Measurements from ENCODE around the gene ADGRV1. TPM values are rescaled to one million over a fixed set of nuclear protein-coding genes. Genes with fewer than 3 reads are reported as not detected.
A peak's percentile ranks its signal among the peaks of the same experiment; 100 is the strongest.

ADGRV1 gene
- total and polyA plus RNA-seq, 12 donors: 129 to 2,577 (median 695) TPM

- TF ChIP-seq POLR2A (IDR thresholded peaks at IDR 0.05): no peak
- no peak for TF ChIP-seq CTCF (IDR thresholded peaks at IDR 0.05)
- Histone ChIP-seq H3K4me3 (no peak overlapping the region), H3K27me3 (no peaks in the 10 kb centered on the region), H3K27ac (no peak overlapping the region), H3K4me1 (replicated peaks in 1 of 2) (no peaks in the 10 kb centered on the region), H3K9me3 (replicated peaks in 1 of 3) (no peaks in the 10 kb centered on the region), H3K36me3 (replicated peaks in 1 of 2) (no peaks in the 10 kb centered on the region)
- intact Hi-C loops (cut with DNase I): loop anchor here in 1 of 2 donors (5.0 kb wide), 1 partner anchor 614 kb away; no protein-coding TSS in a partner anchor
- 51 to 69% (median 59%) methylated on average over 4 of the region's 4 CpGs for WGBS, 4 donors
- no peak for DNase-seq
Measured at GRCh38 chr5:90803381-90803780, 244.8 kb downstream of the ADGRV1 start.

- H3K36me3 ChIP-seq (replicated peaks in 1 of 2): no peaks in the 10 kb centered on the region
- no peaks in the 10 kb centered on the region for H3K9me3 ChIP-seq (replicated peaks in 1 of 3)
- no peaks in the 10 kb centered on the region for H3K4me1 ChIP-seq (replicated peaks in 1 of 2)
- no peak overlapping the region for H3K4me3 ChIP-seq
- no peak overlapping the region for H3K27ac ChIP-seq
- H3K27me3 ChIP-seq: no peaks in the 10 kb centered on the region
- TF ChIP-seq POLR2A (IDR thresholded peaks at IDR 0.05): no peak
- WGBS, 4 donors: 53 to 74% (median 60%) methylated on average over 2 of the region's 2 CpGs
- no peak for DNase-seq
- intact Hi-C loops (cut with DNase I): loop anchor here in 1 of 2 donors (5.0 kb wide), 1 partner anchor 613 kb away; no protein-coding TSS in a partner anchor
Measured at GRCh38 chr5:90803876-90804275, 245.3 kb downstream of the ADGRV1 start.

GRCh38 chr5:90807496-90807895 is 248.9 kb downstream of the ADGRV1 start:
- no peak for DNase-seq

GRCh38 chr5:90809311-90810056 is 250.9 kb downstream of the ADGRV1 start:
- no peak overlapping the region for H3K27ac ChIP-seq
- no peak overlapping the region for H3K4me3 ChIP-seq
- WGBS, 4 donors: 78 to 92% (median 86%) methylated on average over 4 of the region's 4 CpGs
- no peaks in the 10 kb centered on the region for H3K4me1 ChIP-seq (replicated peaks in 1 of 2)
- DNase-seq: peak in 1 of 7 donors; percentile 13
- intact Hi-C loops (cut with DNase I): no loop called here
- no peaks in the 10 kb centered on the region for H3K27me3 ChIP-seq
- no peaks in the 10 kb centered on the region for H3K9me3 ChIP-seq (replicated peaks in 1 of 3)
- H3K36me3 ChIP-seq (replicated peaks in 1 of 2): no peaks in the 10 kb centered on the region
- no peak for TF ChIP-seq POLR2A (IDR thresholded peaks at IDR 0.05)
- TF ChIP-seq CTCF (IDR thresholded peaks at IDR 0.05): no peak

More at GRCh38 chr5:90807496-90807895, 248.9 kb downstream of the ADGRV1 start:
- 56 to 74% (median 69%) methylated on average over 6 of the region's 6 CpGs for WGBS, 4 donors
- intact Hi-C loops (cut with DNase I): no loop called here
- Histone ChIP-seq H3K9me3 (replicated peaks in 1 of 3) (no peaks in the 10 kb centered on the region), H3K4me3 (no peak overlapping the region), H3K4me1 (replicated peaks in 1 of 2) (no peaks in the 10 kb centered on the region), H3K36me3 (replicated peaks in 1 of 2) (no peaks in the 10 kb centered on the region), H3K27me3 (no peaks in the 10 kb centered on the region), H3K27ac (no peak overlapping the region)
- TF ChIP-seq CTCF (IDR thresholded peaks at IDR 0.05): no peak
- TF ChIP-seq POLR2A (IDR thresholded peaks at IDR 0.05): no peak

GRCh38 chr5:90810211-90810610 is 251.6 kb downstream of the ADGRV1 start:
- intact Hi-C loops (cut with DNase I): no loop called here
- H3K4me1 ChIP-seq (replicated peaks in 1 of 2): no peaks in the 10 kb centered on the region
- TF ChIP-seq CTCF (IDR thresholded peaks at IDR 0.05) (no peak), POLR2A (IDR thresholded peaks at IDR 0.05) (no peak)
- no peaks in the 10 kb centered on the region for H3K9me3 ChIP-seq (replicated peaks in 1 of 3)
- no peak overlapping the region for H3K4me3 ChIP-seq
- no peak for DNase-seq
- H3K27ac ChIP-seq: no peak overlapping the region
- no peaks in the 10 kb centered on the region for H3K36me3 ChIP-seq (replicated peaks in 1 of 2)
- no peaks in the 10 kb centered on the region for H3K27me3 ChIP-seq
- 72 to 85% (median 78%) methylated on average over 4 of the region's 4 CpGs for WGBS, 4 donors
